Prostate gland (tissue), 2 donors: ENCODE data around the gene BMP7. TPM values are rescaled to one million over a fixed set of nuclear protein-coding genes. Genes with fewer than 3 reads are reported as not detected.

ENCODE experiments used
- DNase-seq: peaks from one replicate; pipeline ENCODE4 v3.0.0-alpha.2; 2019; ENCODE audit warnings: low spot score
- H3K27ac ChIP-seq, 2 donors: fragments of 200-600 bp; sonication (generic); 2 replicates each; pipeline ENCODE4 v1.5.1; 2017 to 2019
- H3K27me3 ChIP-seq: fragments of 200-600 bp; sonication (generic); replicated peaks from 2 replicates; pipeline ENCODE4 v1.5.1; 2019; ENCODE audit not compliant: insufficient read depth
- H3K36me3 ChIP-seq, 2 donors: fragments of 200-600 bp; sonication (generic); 1 replicate in 1 of 2; 2 replicates in 1 of 2; pipeline versions ENCODE4 v1.5.1 to v1.8.1; 2017 to 2019
- H3K4me1 ChIP-seq: fragments of 200-600 bp; sonication (generic); replicated peaks from 2 replicates; pipeline ENCODE4 v1.5.1; 2019
- H3K4me3 ChIP-seq, 2 donors: fragments of 200-600 bp; sonication (generic); 2 replicates each; pipeline ENCODE4 v1.5.1; 2017 to 2019
- H3K9me3 ChIP-seq: fragments of 200-600 bp; sonication (generic); 2 replicates; pipeline ENCODE4 v1.5.1; 2017
- POLR2A ChIP-seq: fragments of 450-650 bp; IDR thresholded peaks from one replicate; pipeline ENCODE4 v1.6.1; 2016; ENCODE audit warnings: antibody characterized with exemption, mild to moderate bottlenecking
- POLR2AphosphoS5 ChIP-seq: sonication (generic); formaldehyde crosslinking; IDR thresholded peaks from one replicate; pipeline ENCODE4 v1.6.1; 2017; ENCODE audit warnings: antibody characterized with exemption
- WGBS: methylation state at CpG from one replicate; pipeline ENCODE4 v1.1.5; 2018; 5-methylcytosine and 5-hydroxymethylcytosine counted together
- intact Hi-C: fragments of 100-400 bp; cut with DNase I; formaldehyde crosslinking; loops from one replicate; pipeline ENCODE4 v1.14.2; 2022
- total RNA-seq, 2 donors: library from RNA; depleted of rRNA; stranded (reverse); fragments of >200 nt; gene quantifications; one replicate each; pipeline ENCODE4 v1.1.0, GENCODE V29; 2016
- TF ChIP-seq, protein P1 (sequence below), 4 experiments: fragments of 200-600 bp in 2 of 4; fragments of 450-650 bp in 2 of 4; sonication (generic) in 2 of 4; IDR thresholded peaks; 1 replicate in 3 of 4; 2 replicates in 1 of 4; pipeline ENCODE4 v1.5.1; 2016 to 2019; ENCODE audit warnings: antibody characterized with exemption in 4 of 4, mild to moderate bottlenecking in 2 of 4, moderate library complexity in 2 of 4

BMP7 gene
- total RNA-seq, 2 donors from 2014 or later, result 10.5 to 16.8 TPM

DNA sequence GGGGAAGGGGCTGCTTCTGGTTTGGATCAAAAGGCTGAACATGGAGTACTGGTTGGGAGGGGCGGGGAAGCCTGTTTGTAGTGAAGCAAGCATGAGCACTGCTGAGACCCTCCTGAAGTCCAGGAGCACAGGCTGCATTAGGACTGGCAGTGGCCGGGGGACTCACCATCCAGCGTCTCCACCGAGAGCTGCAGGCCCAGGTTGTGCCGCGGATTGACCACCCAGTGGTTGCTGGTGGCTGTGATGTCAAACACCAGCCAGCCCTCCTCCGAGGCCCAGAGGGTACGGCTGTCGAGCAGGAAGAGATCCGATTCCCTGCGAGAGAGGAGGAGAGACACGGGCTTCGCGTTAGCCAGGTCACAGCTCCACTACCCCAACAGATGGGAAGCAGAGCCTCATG, 64.1 kb downstream of the BMP7 start:
- H3K27me3 ChIP-seq, result no peaks in the 10 kb centered on the region
- WGBS, result 89% methylated on average over 14 of the region's 14 CpGs
- intact Hi-C loops, result no loop called here
- H3K36me3 ChIP-seq, result no peaks in the 10 kb centered on the region
- no peak overlapping the region for H3K4me3 ChIP-seq
- TF ChIP-seq POLR2A (no peak), POLR2AphosphoS5 (no peak)
- TF ChIP-seq, protein P1, sequence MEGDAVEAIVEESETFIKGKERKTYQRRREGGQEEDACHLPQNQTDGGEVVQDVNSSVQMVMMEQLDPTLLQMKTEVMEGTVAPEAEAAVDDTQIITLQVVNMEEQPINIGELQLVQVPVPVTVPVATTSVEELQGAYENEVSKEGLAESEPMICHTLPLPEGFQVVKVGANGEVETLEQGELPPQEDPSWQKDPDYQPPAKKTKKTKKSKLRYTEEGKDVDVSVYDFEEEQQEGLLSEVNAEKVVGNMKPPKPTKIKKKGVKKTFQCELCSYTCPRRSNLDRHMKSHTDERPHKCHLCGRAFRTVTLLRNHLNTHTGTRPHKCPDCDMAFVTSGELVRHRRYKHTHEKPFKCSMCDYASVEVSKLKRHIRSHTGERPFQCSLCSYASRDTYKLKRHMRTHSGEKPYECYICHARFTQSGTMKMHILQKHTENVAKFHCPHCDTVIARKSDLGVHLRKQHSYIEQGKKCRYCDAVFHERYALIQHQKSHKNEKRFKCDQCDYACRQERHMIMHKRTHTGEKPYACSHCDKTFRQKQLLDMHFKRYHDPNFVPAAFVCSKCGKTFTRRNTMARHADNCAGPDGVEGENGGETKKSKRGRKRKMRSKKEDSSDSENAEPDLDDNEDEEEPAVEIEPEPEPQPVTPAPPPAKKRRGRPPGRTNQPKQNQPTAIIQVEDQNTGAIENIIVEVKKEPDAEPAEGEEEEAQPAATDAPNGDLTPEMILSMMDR (IDR thresholded peaks at IDR 0.05), result no peak
- H3K4me1 ChIP-seq, result no peaks in the 10 kb centered on the region
- no peak overlapping the region for H3K27ac ChIP-seq
- H3K9me3 ChIP-seq, result no peaks in the 10 kb centered on the region
- no peak for DNase-seq

DNA sequence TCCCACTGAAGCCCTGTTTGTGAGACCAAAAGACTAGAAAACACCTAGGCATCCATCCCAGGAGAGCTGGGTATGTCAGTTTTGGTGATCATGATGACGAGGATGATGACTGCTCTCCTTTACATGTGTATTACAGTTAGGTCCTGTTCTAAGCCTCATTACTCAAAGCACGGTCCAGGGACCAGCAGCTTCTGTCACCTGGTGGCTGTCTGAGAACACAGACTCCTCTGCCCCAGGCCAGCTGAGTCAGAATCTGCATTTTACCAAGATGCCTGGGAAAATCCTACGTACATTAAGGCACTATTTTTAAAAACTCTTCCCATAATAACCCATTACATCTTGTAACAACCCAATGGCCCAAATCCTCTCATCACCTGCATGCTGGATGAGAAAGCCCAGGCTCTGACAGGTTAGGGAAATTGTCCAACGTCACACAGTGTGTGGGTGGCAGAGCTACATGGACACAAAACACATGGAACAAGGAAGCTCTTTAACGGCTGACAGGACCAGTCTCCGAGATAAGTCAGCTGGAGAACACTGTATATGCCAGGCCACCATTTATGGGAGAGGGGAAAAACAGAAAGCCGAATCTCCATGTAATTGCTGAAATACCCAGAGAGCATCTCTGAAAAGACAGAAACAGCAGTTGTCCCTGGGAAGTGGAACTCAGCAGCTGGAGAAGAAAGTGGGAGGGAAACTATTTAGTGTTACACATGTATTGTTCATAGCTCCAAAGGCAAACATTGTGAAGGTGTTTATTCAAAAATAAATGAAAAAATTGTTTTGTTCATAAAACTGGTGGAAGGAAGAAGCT, 65.4 kb downstream of the BMP7 start:
- intact Hi-C loops, result no loop called here
- TF ChIP-seq POLR2A, result no peak
- no peak for TF ChIP-seq POLR2AphosphoS5
- TF ChIP-seq, protein P1 (IDR thresholded peaks at IDR 0.05), result no peak
- Histone ChIP-seq H3K27me3 (no peaks in the 10 kb centered on the region), H3K9me3 (no peaks in the 10 kb centered on the region), H3K4me3 (no peak overlapping the region), H3K27ac (no peak overlapping the region), H3K36me3 (no peaks in the 10 kb centered on the region), H3K4me1 (no peaks in the 10 kb centered on the region)
- DNase-seq, result no peak
- WGBS, result 57% methylated on average over 7 of the region's 7 CpGs

DNA sequence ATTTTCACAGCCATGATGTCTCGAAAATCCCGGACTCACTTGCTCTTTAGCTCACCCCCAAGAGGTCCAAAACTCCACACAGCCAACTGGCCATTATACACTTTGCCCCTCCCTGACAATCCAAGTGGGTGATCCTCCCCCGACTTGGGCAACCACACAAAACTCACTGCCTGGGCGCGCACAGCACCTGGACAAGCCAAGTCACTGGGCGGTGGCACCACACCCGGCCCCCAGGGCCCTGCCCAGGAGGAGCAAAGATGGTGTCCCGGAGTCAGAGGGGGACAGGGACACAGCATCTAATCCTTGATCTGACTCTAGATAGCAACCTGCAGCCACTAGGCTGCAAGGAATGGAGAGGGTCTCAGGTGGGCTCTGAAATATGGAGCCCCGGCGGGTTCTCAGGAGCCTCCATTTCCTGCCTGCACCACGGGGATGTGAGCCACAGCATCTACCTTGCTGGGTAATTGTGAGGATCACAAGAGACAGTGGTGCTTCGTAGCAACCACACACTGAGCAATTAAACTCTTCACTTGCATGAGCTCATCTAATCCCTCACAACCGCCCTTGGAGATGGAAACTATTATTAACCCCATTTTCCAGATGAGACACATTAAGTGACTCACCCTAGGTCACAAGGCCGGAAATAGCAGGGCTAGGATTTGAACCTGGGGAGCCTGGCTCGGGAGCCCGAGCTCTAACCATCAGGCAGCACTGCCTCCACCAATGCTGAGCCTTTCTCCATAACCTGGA, 66.6 kb downstream of the BMP7 start:
- H3K27ac ChIP-seq, result no peak overlapping the region

DNA sequence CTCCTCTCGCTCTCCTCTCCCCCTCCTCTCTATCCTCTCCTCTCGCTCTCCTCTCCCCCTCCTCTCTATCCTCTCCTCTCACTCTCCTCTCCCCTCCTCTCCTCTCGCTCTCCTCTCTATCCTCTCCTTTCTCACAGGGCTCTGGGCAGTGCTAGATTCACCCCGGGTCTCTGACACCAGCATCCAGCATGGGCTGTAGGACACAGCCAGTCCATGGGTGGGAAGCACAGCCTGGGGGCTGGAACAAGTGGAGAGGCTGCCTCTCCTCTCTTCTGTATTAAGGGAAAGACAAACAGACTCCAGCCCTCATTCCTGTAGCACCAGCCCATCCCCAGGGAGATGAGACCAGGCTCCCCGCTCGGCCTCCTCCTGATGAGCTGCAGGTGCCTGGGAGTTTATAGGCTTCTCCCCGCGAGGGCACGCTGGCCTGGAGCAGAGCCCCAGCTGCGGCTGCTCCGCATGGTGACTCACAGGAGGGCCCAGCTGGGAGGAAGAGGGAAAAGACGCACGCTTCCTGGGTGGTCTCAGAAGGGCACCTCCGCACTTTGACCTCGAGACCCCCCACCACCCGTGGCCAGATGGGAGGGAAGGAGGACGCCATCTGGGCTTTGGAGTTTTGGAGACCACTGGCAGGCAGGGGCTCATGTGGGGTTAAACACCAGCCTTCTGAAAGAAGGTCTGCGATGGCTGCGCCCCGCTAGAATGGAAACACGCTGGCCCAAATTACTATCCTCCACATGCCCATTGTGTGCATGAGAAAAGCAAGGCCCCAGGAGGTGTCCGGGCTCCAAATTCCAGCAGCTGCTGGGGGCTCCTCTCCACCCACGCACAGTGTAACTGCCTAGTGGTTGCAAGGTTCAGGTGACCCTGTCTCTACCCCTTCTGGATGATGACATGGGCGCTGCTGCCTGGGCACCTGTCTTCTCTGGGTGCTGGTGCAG, 68.0 kb downstream of the BMP7 start:
- Histone ChIP-seq H3K27me3 (no peaks in the 10 kb centered on the region), H3K9me3 (no peaks in the 10 kb centered on the region), H3K36me3 (no peaks in the 10 kb centered on the region), H3K4me1 (no peaks in the 10 kb centered on the region), H3K4me3 (no peak overlapping the region), H3K27ac (no peak overlapping the region)
- DNase-seq, result no peak
- intact Hi-C loops, result no loop called here
- no peak for TF ChIP-seq POLR2AphosphoS5
- TF ChIP-seq, protein P1 (IDR thresholded peaks at IDR 0.05), result no peak
- TF ChIP-seq POLR2A, result no peak
- 75% methylated on average over 24 of the region's 24 CpGs for WGBS

More for the DNA sequence above, 66.6 kb downstream of the BMP7 start:
- TF ChIP-seq, protein P1 (IDR thresholded peaks at IDR 0.05), result no peak
- no peak for TF ChIP-seq POLR2A
- TF ChIP-seq POLR2AphosphoS5, result no peak
- no peak for DNase-seq
- Histone ChIP-seq H3K36me3 (no peaks in the 10 kb centered on the region), H3K4me1 (no peaks in the 10 kb centered on the region), H3K9me3 (no peaks in the 10 kb centered on the region), H3K4me3 (no peak overlapping the region), H3K27me3 (no peaks in the 10 kb centered on the region)
- intact Hi-C loops, result no loop called here
- 88% methylated on average over 16 of the region's 16 CpGs for WGBS
